Colonic mucosa (tissue), 4 donors: Measurements from ENCODE around the gene HMGN5. TPM values are rescaled to one million over a fixed set of nuclear protein-coding genes. Genes with fewer than 3 reads are reported as not detected.

Source experiments
- DNase-seq: peaks from one replicate; pipeline ENCODE4 v3.0.0-alpha.2; 2020
- H3K27ac ChIP-seq: fragments of 200-600 bp; one replicate; pipeline ENCODE4 v1.8.0; 2021
- H3K27me3 ChIP-seq: fragments of 200-600 bp; one replicate; pipeline ENCODE4 v1.8.0; 2021
- H3K36me3 ChIP-seq: fragments of 200-600 bp; one replicate; pipeline ENCODE4 v1.8.0; 2021
- H3K4me1 ChIP-seq: fragments of 200-600 bp; one replicate; pipeline ENCODE4 v1.8.0; 2021; ENCODE audit warnings: mild to moderate bottlenecking
- H3K4me3 ChIP-seq: fragments of 200-600 bp; one replicate; pipeline ENCODE4 v1.8.0; 2021
- H3K9ac ChIP-seq, 2 donors: one replicate each; pipeline ENCODE4 v1.7.0; 2013; ENCODE audit warnings: control low read depth in 2 of 2, low read depth in 2 of 2, low read length in 2 of 2
- H3K9me3 ChIP-seq: fragments of 200-600 bp; one replicate; pipeline ENCODE4 v1.8.0; 2021
- CTCF ChIP-seq: fragments of 200-600 bp; IDR thresholded peaks from one replicate; pipeline ENCODE4 v1.8.0; 2022; ENCODE audit warnings: antibody characterized with exemption, mild to moderate bottlenecking
- intact Hi-C: fragments of 100-400 bp; cut with DNase I; formaldehyde crosslinking; loops from one replicate; pipeline ENCODE4 v1.14.1; 2022
- total RNA-seq, 2 donors: library from RNA; stranded (reverse); fragmentation: NEBNext Ultra II Directional in 1 of 2; extraction: Animal tissue kit (Norgen Biotek cat#: 25700) in 1 of 2; gene quantifications; one replicate each; pipeline ENCODE4 v1.2.1, GENCODE V29; 2021
- donor health status: healthy.
- donor health status: DM: no; HTN: no; CAD: no.
- donor health status: DM: no; HTN: no; CAD: no.

Gene HMGN5
- total RNA-seq, 2 donors from 2014 or later: 6.1 to 7.5 TPM

- Histone ChIP-seq H3K27me3 (no peaks in the 10 kb centered on the region), H3K27ac (no peak overlapping the region), H3K36me3 (no peaks in the 10 kb centered on the region), H3K4me1 (no peaks in the 10 kb centered on the region), H3K9ac (no peak overlapping the region), H3K9me3 (no peaks in the 10 kb centered on the region), H3K4me3 (no peak overlapping the region)
- TF ChIP-seq CTCF: no peak
- no peak for DNase-seq
- intact Hi-C loops: no loop called here
Measured at GRCh38 chrX:81195259-81195658, 6.5 kb downstream of the HMGN5 start.

- no peak overlapping the region for H3K9ac ChIP-seq
- H3K27me3 ChIP-seq: no peaks in the 10 kb centered on the region
- H3K9me3 ChIP-seq: no peaks in the 10 kb centered on the region
- H3K27ac ChIP-seq: no peak overlapping the region
- intact Hi-C loops: loop anchor here (10.0 kb wide), 1 partner anchor 201 kb away; no protein-coding TSS in a partner anchor
- no peak overlapping the region for H3K4me3 ChIP-seq
- no peaks in the 10 kb centered on the region for H3K36me3 ChIP-seq
- DNase-seq: no peak
- no peak for TF ChIP-seq CTCF
- H3K4me1 ChIP-seq: no peaks in the 10 kb centered on the region
Measured at GRCh38 chrX:81174286-81174685, 27.4 kb downstream of the HMGN5 start.

GRCh38 chrX:81168391-81168790 lies 33.3 kb downstream of the HMGN5 start:
- Histone ChIP-seq H3K27ac (no peak overlapping the region), H3K4me1 (no peaks in the 10 kb centered on the region), H3K4me3 (no peak overlapping the region), H3K9ac (no peak overlapping the region), H3K27me3 (no peaks in the 10 kb centered on the region), H3K9me3 (no peaks in the 10 kb centered on the region), H3K36me3 (no peaks in the 10 kb centered on the region)
- no peak for DNase-seq
- no peak for TF ChIP-seq CTCF
- intact Hi-C loops: no loop called here

GRCh38 chrX:81121513-81122363 lies 80.0 kb downstream of the HMGN5 start:
- intact Hi-C loops: no loop called here
- peak; percentile 93 for DNase-seq
- Histone ChIP-seq H3K9me3 (no peaks in the 10 kb centered on the region), H3K4me1 (no peaks in the 10 kb centered on the region), H3K36me3 (no peaks in the 10 kb centered on the region), H3K27me3 (no peaks in the 10 kb centered on the region), H3K27ac (peak overlapping the region; percentile 52), H3K4me3 (peak overlapping the region; percentile 47), H3K9ac (peak overlapping the region in 1 of 2 donors; percentile 66)
- no peak for TF ChIP-seq CTCF

- intact Hi-C loops: no loop called here
- Histone ChIP-seq H3K27me3 (no peaks in the 10 kb centered on the region), H3K36me3 (no peaks in the 10 kb centered on the region), H3K4me1 (no peaks in the 10 kb centered on the region), H3K9ac (peak overlapping the region; percentile 56 to 66), H3K27ac (peak overlapping the region; percentile 52), H3K4me3 (peak overlapping the region; percentile 47), H3K9me3 (no peaks in the 10 kb centered on the region)
- peak; percentile 43 for TF ChIP-seq CTCF
- peak; percentile 47 for DNase-seq
Measured at GRCh38 chrX:81120936-81121371, 80.8 kb downstream of the HMGN5 start.
